HUES64 (cell line): ENCODE measurements around the gene MCF2L2.

Experiments used
- H3K27ac ChIP-seq: 2 replicates; pipeline ENCODE4 v1.7.0; 2013; ENCODE audit warnings: low read depth, low read length, inconsistent platforms
- H3K27me3 ChIP-seq: 2 replicates; pipeline ENCODE4 v1.6.1; 2013; ENCODE audit warnings: mild to moderate bottlenecking, low read length; ENCODE audit not compliant: insufficient read depth
- H3K36me3 ChIP-seq: 2 replicates; pipeline ENCODE4 v1.6.1; 2013; ENCODE audit warnings: mild to moderate bottlenecking, low read length; ENCODE audit not compliant: insufficient read depth
- H3K4me1 ChIP-seq: 2 replicates; pipeline ENCODE4 v1.6.1; 2013; ENCODE audit warnings: mild to moderate bottlenecking, low read length, moderate library complexity; ENCODE audit not compliant: insufficient read depth
- H3K4me3 ChIP-seq: 2 replicates; pipeline ENCODE4 v1.5.1; 2013; ENCODE audit warnings: mild to moderate bottlenecking, low read length, moderate library complexity
- H3K9ac ChIP-seq: 2 replicates; pipeline ENCODE4 v1.6.1; 2013; ENCODE audit warnings: mild to moderate bottlenecking, low read depth, low read length
- H3K9me3 ChIP-seq: 2 replicates; pipeline ENCODE4 v1.6.1; 2013; ENCODE audit warnings: low read depth, low read length; ENCODE audit not compliant: insufficient read depth
- WGBS: fragments of 150-250, 120-280 bp; methylation state at CpG from one replicate; pipeline ENCODE4 v1.1.7; 2013; ENCODE audit warnings: missing lambda C conversion rate; 5-methylcytosine and 5-hydroxymethylcytosine counted together

Gene MCF2L2

DNA sequence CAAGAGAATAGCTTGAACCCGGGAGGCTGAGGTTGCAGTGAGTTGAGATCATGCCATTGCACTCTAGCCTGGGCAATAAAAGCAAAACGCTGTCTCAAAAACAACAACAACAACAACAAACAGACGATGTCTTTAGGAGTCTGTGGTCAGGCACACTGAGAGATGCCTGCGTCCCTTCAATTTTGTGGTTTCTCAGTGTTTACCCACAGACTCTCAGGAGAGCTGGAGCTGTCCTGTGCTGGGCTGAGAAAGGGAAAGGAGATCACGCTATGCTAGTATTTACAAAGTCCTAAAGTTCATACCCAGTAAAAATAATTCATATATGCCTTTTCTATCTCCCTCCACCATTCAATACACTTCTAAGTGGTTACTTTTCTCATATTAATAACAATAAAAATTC is 272.2 kb downstream of the MCF2L2 start:
- Histone ChIP-seq H3K4me1 (no peaks in the 10 kb centered on the region), H3K4me3 (no peak overlapping the region), H3K27ac (no peak overlapping the region), H3K9ac (no peak overlapping the region), H3K36me3 (no peaks in the 10 kb centered on the region), H3K9me3 (no peaks in the 10 kb centered on the region), H3K27me3 (peaks cover 8% of the 10 kb centered on the region)
- 83% methylated on average over 5 of the region's 5 CpGs for WGBS

DNA sequence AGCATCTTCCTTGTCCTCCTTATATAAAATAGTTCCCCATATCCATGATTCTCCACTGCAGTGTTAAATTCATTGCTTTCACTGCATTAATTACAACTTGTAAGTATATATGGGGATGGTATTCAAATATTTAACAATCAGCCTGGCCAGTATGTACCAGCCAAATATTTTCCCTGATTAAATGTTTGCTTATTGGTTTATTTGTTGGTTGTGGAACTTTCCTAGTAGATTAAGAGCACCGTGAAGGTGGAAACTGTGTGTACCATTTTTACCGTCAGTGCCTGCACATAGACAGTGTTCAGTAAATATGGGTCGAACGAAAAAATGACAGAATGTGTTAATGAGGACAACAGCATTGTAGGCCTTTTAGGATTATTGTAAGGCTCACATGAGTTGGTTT is 272.9 kb downstream of the MCF2L2 start:
- no peak overlapping the region for H3K9ac ChIP-seq
- no peaks in the 10 kb centered on the region for H3K9me3 ChIP-seq
- 0 out of 2 replicates have a peak, but pooled peaks cover under 1% of the 10 kb centered on the region for H3K27me3 ChIP-seq
- H3K36me3 ChIP-seq: no peaks in the 10 kb centered on the region
- H3K4me3 ChIP-seq: no peak overlapping the region
- no peak overlapping the region for H3K27ac ChIP-seq
- no peaks in the 10 kb centered on the region for H3K4me1 ChIP-seq
- WGBS: 94% methylated on average over 4 of the region's 4 CpGs

DNA sequence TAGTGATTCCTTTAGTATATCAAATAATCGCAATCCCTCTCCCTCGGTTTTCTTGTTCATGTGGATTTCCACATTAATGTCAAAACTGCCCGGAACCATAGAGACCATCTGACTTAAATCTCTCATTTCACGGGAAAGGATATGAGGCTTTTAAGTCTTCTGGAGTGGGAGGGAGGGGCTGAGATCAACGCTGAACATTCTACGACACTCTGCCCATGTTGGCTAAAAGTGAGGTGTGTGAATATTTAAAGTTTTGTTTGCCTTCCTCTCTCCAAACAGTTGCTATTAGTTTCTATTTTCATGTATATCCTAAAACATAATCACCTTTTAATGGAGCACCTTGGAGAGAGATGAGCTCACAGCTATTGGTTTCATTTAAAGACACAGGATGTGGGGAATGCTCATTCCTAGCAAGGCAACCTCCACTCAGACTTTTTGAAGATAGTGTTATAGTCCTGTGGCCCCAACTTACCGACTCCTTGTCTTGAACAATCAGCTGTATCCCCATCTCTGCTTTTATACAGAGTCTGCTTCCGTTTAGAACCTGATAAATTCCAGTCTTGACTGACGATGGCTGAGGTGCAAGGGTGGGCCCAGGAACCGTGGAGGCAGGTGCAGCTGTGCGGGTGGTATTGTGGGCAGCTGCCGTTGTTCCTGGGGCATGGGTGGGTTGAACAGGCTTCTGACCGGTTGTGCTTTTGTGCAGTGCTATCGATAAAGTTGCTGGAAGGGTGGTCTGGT is 275.0 kb downstream of the MCF2L2 start:
- H3K27me3 ChIP-seq: no peaks in the 10 kb centered on the region
- H3K4me1 ChIP-seq: no peaks in the 10 kb centered on the region
- 91% methylated on average over 14 of the region's 14 CpGs for WGBS
- no peak overlapping the region for H3K9ac ChIP-seq
- H3K9me3 ChIP-seq: no peaks in the 10 kb centered on the region
- H3K4me3 ChIP-seq: no peak overlapping the region
- H3K27ac ChIP-seq: no peak overlapping the region
- no peaks in the 10 kb centered on the region for H3K36me3 ChIP-seq

DNA sequence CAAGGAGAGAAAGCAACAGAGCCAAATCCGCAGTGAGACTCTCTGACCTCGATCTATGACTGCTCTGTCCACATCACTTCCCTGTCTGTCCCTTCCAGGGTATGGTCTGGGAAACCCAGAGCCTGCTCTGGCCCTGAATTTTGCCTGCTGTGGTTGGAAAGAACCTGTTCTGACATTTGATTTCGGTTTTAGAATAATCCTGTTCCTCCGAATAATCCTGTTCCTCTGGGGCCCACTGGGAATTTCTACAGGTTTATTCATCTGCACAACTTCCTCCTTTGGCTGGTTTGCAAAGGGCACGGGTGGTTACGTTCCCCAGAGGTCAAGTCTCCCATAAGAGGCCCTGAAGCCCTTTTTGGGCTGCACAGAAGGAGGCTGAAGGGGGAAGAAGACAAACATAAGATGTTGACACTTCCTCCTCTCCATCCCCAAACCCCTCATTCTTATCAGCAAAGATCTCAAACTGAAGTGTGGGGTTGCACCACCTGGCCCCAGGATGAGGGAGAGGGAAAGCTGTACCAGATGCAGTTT is 276.5 kb downstream of the MCF2L2 start:
- H3K9ac ChIP-seq: no peak overlapping the region
- no peak overlapping the region for H3K4me3 ChIP-seq
- no peaks in the 10 kb centered on the region for H3K4me1 ChIP-seq
- whole genome bisulfite sequencing: 76% methylated on average over 6 of the region's 6 CpGs
- H3K9me3 ChIP-seq: no peaks in the 10 kb centered on the region
- no peaks in the 10 kb centered on the region for H3K27me3 ChIP-seq
- H3K27ac ChIP-seq: no peak overlapping the region
- H3K36me3 ChIP-seq: no peaks in the 10 kb centered on the region

GRCh38 chr3:183151086-183151485 is 277.3 kb downstream of the MCF2L2 start:
- Histone ChIP-seq H3K9me3 (no peaks in the 10 kb centered on the region), H3K27me3 (no peaks in the 10 kb centered on the region), H3K27ac (no peak overlapping the region), H3K4me1 (no peaks in the 10 kb centered on the region), H3K4me3 (no peak overlapping the region), H3K36me3 (no peaks in the 10 kb centered on the region), H3K9ac (no peak overlapping the region)
- WGBS: 92% methylated on average over 1 of the region's 3 CpGs

DNA sequence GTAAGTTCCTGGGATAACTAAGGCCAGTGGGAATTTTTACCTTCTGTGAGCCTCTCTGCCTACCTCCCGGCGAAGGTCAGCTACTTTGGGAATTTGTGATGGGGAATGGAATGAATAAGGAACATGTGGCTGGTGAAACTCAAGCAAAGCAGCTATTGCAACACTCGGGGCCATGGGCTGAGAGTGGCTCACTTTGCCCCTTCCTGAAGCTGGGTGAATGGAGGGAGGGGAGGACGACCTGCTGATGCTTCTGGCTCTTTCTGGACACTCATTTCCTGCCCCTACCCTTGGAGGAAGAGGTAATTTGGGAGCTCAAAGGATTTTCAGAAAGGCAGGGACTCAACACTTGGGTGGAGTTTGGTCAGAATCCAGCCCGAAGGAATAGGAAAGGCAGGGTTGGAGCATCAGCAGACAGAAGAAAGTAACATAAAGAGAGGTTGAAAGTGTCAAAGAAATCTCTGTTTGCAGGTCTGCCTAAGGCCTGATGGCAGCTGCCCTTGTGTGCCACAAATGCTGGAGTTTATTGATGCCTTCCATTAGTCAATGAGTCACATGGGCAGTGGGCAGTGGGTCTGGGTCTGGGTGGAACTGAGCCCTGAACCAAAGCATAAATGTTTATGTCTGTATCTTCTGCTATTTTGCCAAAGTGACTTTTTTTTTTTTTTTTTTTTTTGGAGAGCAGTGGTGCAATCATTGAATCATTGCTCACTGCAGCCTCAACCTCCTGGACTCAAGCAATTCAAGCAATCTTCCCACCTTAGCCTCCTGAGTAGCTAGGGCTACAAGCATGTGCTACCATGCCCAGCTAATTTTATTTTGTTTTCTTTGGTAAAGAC is 278.3 kb downstream of the MCF2L2 start:
- Histone ChIP-seq H3K4me3 (no peak overlapping the region), H3K9ac (no peak overlapping the region), H3K4me1 (no peaks in the 10 kb centered on the region), H3K27me3 (no peaks in the 10 kb centered on the region), H3K9me3 (no peaks in the 10 kb centered on the region), H3K36me3 (no peaks in the 10 kb centered on the region), H3K27ac (no peak overlapping the region)
- WGBS: 72% methylated on average over 5 of the region's 5 CpGs

GRCh38 chr3:183148056-183148455 is 280.4 kb downstream of the MCF2L2 start:
- Histone ChIP-seq H3K27ac (no peak overlapping the region), H3K9me3 (no peaks in the 10 kb centered on the region), H3K36me3 (no peaks in the 10 kb centered on the region), H3K4me1 (no peaks in the 10 kb centered on the region), H3K27me3 (no peaks in the 10 kb centered on the region), H3K9ac (no peak overlapping the region), H3K4me3 (no peak overlapping the region)
- 77% methylated on average over 4 of the region's 4 CpGs for WGBS

GRCh38 chr3:183144363-183144762 is 284.1 kb downstream of the MCF2L2 start:
- no peak overlapping the region for H3K27ac ChIP-seq
- no peaks in the 10 kb centered on the region for H3K9me3 ChIP-seq
- no peak overlapping the region for H3K9ac ChIP-seq
- H3K4me3 ChIP-seq: no peak overlapping the region
- no peaks in the 10 kb centered on the region for H3K36me3 ChIP-seq
- H3K27me3 ChIP-seq: no peaks in the 10 kb centered on the region
- H3K4me1 ChIP-seq: no peaks in the 10 kb centered on the region
- WGBS: 86% methylated on average over 1 of the region's 1 CpG

- Histone ChIP-seq H3K4me1 (no peaks in the 10 kb centered on the region), H3K27me3 (no peaks in the 10 kb centered on the region), H3K9ac (no peak overlapping the region), H3K36me3 (no peaks in the 10 kb centered on the region), H3K27ac (no peak overlapping the region), H3K4me3 (no peak overlapping the region), H3K9me3 (no peaks in the 10 kb centered on the region)
- WGBS: 79% methylated on average over 11 of the region's 11 CpGs
Measured at GRCh38 chr3:183142199-183142598, 286.2 kb downstream of the MCF2L2 start.

DNA sequence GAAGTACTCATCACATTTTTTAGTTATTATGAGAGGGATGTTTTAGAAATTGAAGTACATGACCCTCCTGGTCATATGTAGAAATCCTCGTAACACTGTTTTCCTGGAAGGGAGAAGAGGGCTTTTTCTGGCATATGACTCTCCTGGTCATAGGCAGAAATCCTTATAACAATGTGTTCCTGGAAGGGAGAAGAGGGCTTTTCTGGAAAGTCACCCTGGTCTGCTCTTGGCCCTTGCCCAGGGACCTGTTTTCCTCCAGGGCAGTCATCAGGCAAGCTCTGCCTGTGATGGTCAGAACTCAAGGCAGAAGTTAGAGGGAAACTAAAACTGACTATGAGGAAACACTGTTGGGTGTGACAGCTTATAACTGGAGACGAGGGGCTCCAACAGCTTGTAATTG is 293.6 kb downstream of the MCF2L2 start:
- WGBS: 93% methylated on average over 2 of the region's 2 CpGs
- H3K9ac ChIP-seq: no peak overlapping the region
- no peaks in the 10 kb centered on the region for H3K36me3 ChIP-seq
- H3K4me1 ChIP-seq: no peaks in the 10 kb centered on the region
- no peak overlapping the region for H3K27ac ChIP-seq
- no peaks in the 10 kb centered on the region for H3K27me3 ChIP-seq
- no peak overlapping the region for H3K4me3 ChIP-seq
- H3K9me3 ChIP-seq: no peaks in the 10 kb centered on the region

DNA sequence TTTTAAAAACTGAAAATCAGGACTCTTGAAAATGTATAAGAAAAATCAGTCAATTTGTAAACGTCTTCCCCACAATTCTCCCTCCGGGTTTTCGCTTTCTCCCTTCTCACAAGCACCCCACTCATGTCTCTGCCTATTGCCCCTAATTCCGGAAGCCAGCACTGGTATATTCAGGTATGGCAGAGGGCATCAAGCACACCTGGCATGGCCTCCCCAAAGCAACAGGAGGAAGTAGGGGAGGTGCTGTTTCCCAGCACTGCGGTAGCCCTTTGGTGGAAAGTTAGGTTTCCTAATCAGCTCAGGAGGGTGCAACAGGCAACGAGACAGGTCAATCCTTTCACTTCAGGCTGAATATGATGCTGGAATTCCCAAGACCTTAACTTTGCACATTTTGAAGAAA is 296.0 kb downstream of the MCF2L2 start:
- WGBS: 60% methylated on average over 6 of the region's 6 CpGs
- H3K36me3 ChIP-seq: no peaks in the 10 kb centered on the region
- peaks cover 18% of the 10 kb centered on the region for H3K9me3 ChIP-seq
- no peak overlapping the region for H3K4me3 ChIP-seq
- H3K4me1 ChIP-seq: no peaks in the 10 kb centered on the region
- H3K27me3 ChIP-seq: no peaks in the 10 kb centered on the region
- H3K9ac ChIP-seq: no peak overlapping the region
- no peak overlapping the region for H3K27ac ChIP-seq
